Stimulated activated CD8-positive, alpha-beta memory T cell treated with anti-CD3 and anti-CD28 coated beads, Interleukin-7, amount 100 ng/mL, for 48 hours (primary cell): ENCODE results near the gene CLVS2.

Experiments used
- DNase-seq, 2 donors: peaks; one replicate each; pipeline ENCODE4 v3.0.0-alpha.2; 2020; ENCODE audit warnings: low read depth in 1 of 2; ENCODE audit errors: extremely low read depth in 1 of 2

The CLVS2 gene

GRCh38 chr6:122995921-122996793 lies at the start of gene CLVS2:
Gene CLVS2, plus strand, starts transcription at chr6:122996235. Its CDS starts 1,543 bp downstream, at chr6:122997778.
- DNase-seq = no peak

- no peak for DNase-seq
Observed at GRCh38 chr6:122947355-122947754, 48.7 kb upstream of the CLVS2 start.

GRCh38 chr6:122953766-122954165 lies 42.3 kb upstream of the CLVS2 start:
- DNase-seq = no peak

- DNase-seq = no peak
Observed at GRCh38 chr6:122956376-122956775, 39.7 kb upstream of the CLVS2 start.

- DNase-seq = no peak
Observed at GRCh38 chr6:122962000-122962624, 33.9 kb upstream of the CLVS2 start.

- DNase-seq = no peak
Observed at GRCh38 chr6:122969999-122970533, 26.0 kb upstream of the CLVS2 start.

GRCh38 chr6:122977180-122977579 lies 18.9 kb upstream of the CLVS2 start:
- DNase-seq = no peak

GRCh38 chr6:122984393-122984792 lies 11.6 kb upstream of the CLVS2 start:
- no peak for DNase-seq

GRCh38 chr6:122994256-122994655 lies 1.8 kb upstream of the CLVS2 start:
- DNase-seq = no peak

GRCh38 chr6:122996794-122997505 lies 915 bp downstream of the CLVS2 start:
- DNase-seq = no peak

- DNase-seq = no peak
Observed at GRCh38 chr6:122997541-122998150, 1.6 kb downstream of the CLVS2 start.

- no peak for DNase-seq
Observed at GRCh38 chr6:122998403-122998975, 2.5 kb downstream of the CLVS2 start.

- no peak for DNase-seq
Observed at GRCh38 chr6:123000244-123000770, 4.3 kb downstream of the CLVS2 start.

GRCh38 chr6:123001540-123001939 lies 5.5 kb downstream of the CLVS2 start:
- no peak for DNase-seq

- no peak for DNase-seq
Observed at GRCh38 chr6:123007885-123008284, 11.8 kb downstream of the CLVS2 start.

GRCh38 chr6:123009059-123009458 lies 13.0 kb downstream of the CLVS2 start:
- DNase-seq = no peak

GRCh38 chr6:123014835-123015234 lies 18.8 kb downstream of the CLVS2 start:
- DNase-seq = no peak

GRCh38 chr6:123016431-123017103 lies 20.5 kb downstream of the CLVS2 start:
- no peak for DNase-seq

- no peak for DNase-seq
Observed at GRCh38 chr6:123017104-123017682, 21.2 kb downstream of the CLVS2 start.
